Measurements from ENCODE around the gene WDR4.
"Not testable (repeated sequence)": the region's sequence is repeated elsewhere in the genome, so short reads cannot be mapped to it uniquely, and the experiment has no call there.

WDR4 gene

GRCh38 chr21:42815217-42815616 is 64.1 kb downstream of the WDR4 start:
- DNase-seq (ENCODE audit: low read depth in 2 of 2) = no peak

DNA sequence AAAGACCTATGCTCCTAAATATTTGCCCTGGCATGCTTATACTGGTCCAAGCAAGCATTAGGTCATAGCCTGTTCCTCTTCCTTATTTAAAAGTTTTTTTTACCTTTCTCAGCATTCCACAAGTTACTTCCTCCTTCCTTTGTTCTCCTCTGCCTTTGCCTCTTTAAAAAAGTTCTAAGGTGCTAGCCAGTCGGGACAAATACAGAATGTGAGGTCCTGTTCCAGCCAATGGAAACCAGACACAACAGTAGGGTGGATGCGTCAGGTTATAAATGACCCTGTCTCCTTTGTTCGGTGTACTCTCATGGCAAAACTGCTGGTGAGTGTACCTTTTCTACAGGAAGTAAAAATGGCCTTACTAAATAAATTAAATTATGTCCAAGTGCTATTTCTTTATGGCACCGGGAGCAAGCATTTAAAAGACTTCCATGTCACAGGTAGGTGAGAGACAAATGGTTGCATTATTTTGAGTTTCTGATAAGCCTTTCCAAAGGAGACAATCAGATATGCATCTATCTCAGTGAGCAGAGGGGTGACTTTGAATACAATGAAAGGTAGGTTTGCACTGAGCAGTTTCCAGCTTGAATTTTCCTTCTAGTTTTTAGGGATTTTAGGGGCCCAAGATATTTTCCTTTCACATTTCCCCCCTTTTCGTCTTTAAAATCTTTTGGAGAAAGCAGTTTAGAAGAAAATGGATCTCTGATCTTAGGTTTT is 66.7 kb downstream of the WDR4 start:
- not testable (repeated sequence) for DNase-seq (ENCODE audit: low read depth in 2 of 2)

DNA sequence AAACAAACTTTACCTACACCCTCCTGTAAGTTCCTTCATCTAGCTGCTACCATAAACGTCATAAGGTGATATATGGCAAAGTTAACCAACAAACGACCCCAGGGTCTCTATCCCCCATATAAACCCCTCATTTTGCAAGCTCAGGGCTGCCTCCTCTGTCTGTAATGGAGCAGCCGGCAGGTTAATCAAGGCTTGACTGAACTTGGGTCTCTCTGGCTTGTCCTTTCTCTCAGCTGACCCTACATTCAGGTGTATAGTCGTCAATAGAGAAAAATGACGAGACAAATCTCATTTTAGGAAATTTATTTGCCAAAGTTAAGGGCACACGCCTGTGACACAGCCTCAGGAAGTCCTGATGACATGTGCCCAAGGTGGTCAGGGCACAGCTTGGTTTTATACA is 67.4 kb downstream of the WDR4 start:
- DNase-seq (ENCODE audit: low read depth in 2 of 2) = no peak

- no peak for DNase-seq (ENCODE audit: low read depth in 2 of 2)
Observed at GRCh38 chr21:42809577-42810475, 69.5 kb downstream of the WDR4 start.

DNA sequence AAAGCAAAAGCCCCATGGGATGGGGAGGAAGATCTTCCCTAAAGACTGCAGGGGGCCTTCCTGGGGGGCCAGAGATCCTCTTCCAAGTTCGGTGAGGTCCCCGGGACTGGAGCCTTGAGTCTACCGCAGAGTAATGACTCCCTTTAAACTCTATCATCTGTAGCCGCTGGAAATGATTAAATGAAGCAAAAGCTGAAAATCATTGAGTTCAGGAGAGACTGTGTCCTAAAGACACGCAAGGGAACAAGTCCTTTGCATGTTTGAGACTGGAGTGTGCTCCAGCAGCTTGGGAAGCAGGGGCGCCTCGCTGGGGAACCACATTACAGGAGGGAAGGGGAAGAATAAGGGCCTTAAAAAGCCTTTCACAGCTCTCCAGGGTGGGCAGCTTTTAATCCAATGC is 70.2 kb downstream of the WDR4 start:
- DNase-seq (ENCODE audit: low read depth in 2 of 2) = no peak

- DNase-seq (ENCODE audit: low read depth in 2 of 2) = no peak
Observed at GRCh38 chr21:42807938-42808613, 71.3 kb downstream of the WDR4 start.

DNA sequence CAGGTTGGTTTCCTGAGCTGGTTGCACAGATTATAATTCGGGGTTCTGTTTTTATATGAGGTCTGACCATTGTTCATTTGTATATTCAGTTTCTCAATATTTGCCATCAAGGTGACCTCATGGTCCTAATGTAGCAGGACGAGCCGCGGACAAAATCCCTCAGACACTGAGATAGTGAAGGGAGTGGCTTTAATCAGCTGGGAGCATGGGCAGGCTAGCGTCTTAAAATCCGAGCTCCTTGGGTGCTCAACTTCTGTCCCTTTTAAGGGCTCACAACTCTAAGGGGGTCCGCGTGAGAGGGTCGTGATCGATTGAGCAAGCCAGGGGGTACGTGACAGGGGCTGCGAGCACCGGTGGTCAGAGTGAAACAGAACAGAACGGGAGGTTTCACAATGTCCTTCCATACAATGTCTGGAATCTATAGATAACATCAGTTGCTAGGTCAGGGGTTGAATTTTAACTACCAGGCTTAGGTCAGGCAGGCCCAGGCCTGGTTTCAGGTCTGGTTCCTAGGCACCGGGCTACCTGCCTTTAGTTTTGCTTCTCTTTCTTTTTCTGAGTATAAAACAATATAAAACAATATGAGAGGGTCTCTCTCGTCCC is 71.9 kb downstream of the WDR4 start:
- not testable (repeated sequence) for DNase-seq (ENCODE audit: low read depth in 2 of 2)

GRCh38 chr21:42806509-42807140 is 72.7 kb downstream of the WDR4 start:
- no peak for DNase-seq (ENCODE audit: low read depth in 2 of 2)

GRCh38 chr21:42801616-42802015 is 77.7 kb downstream of the WDR4 start:
- DNase-seq (ENCODE audit: low read depth in 2 of 2) = not testable (repeated sequence)

- DNase-seq (ENCODE audit: low read depth in 2 of 2) = no peak
Observed at GRCh38 chr21:42799948-42800347, 79.4 kb downstream of the WDR4 start.

DNA sequence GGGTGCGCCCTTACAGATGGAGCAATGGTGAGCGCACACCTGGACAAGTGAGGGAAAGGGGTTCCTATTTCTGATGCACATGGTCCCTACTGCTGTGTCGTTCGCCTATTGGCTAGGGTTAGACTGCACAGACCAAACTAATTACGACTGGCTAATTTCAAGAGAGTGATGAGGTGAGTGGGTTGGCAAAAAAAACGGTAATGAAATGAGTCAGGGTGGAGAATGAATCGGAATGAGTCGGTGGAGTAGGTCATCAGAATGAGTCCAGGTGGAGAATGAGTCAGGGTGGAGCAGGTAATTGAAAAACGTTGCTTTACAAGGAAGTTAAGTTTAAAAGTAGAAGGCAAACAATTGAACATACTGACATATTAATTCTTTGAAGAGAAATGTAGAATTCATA is 79.8 kb downstream of the WDR4 start:
- DNase-seq (ENCODE audit: low read depth in 2 of 2) = no peak

Data from stimulated activated CD8-positive, alpha-beta memory T cell treated with anti-CD3 and anti-CD28 coated beads, Interleukin-7, amount 100 ng/mL, for 1 hour (primary cell).